ENCODE data around the gene SLCO3A1.

The SLCO3A1 gene

GRCh38 chr15:92109191-92109873, 255.8 kb downstream of the SLCO3A1 start:
- DNase-seq: no peak

- no peak for DNase-seq
Measured at GRCh38 chr15:92111291-92111690, 257.8 kb downstream of the SLCO3A1 start.

GRCh38 chr15:92111751-92112150, 258.2 kb downstream of the SLCO3A1 start:
- no peak for DNase-seq

- DNase-seq: no peak
Measured at GRCh38 chr15:92112180-92112579, 258.7 kb downstream of the SLCO3A1 start.

GRCh38 chr15:92112711-92113110, 259.2 kb downstream of the SLCO3A1 start:
- DNase-seq: no peak

- no peak for DNase-seq
Measured at GRCh38 chr15:92113832-92114231, 260.3 kb downstream of the SLCO3A1 start.

GRCh38 chr15:92115834-92116233, 262.3 kb downstream of the SLCO3A1 start:
- no peak for DNase-seq

- DNase-seq: no peak
Measured at GRCh38 chr15:92116330-92116729, 262.8 kb downstream of the SLCO3A1 start.

- DNase-seq: no peak
Measured at GRCh38 chr15:92117261-92117731, 263.8 kb downstream of the SLCO3A1 start.

- no peak for DNase-seq
Measured at GRCh38 chr15:92118162-92118935, 264.8 kb downstream of the SLCO3A1 start.

GRCh38 chr15:92118936-92119325, 265.4 kb downstream of the SLCO3A1 start:
- no peak for DNase-seq

GRCh38 chr15:92120094-92120795, 266.7 kb downstream of the SLCO3A1 start:
- DNase-seq: no peak

GRCh38 chr15:92121047-92121446, 267.5 kb downstream of the SLCO3A1 start:
- no peak for DNase-seq

GRCh38 chr15:92122259-92122658, 268.8 kb downstream of the SLCO3A1 start:
- DNase-seq: no peak

GRCh38 chr15:92123962-92124656, 270.6 kb downstream of the SLCO3A1 start:
- no peak for DNase-seq

- DNase-seq: no peak
Measured at GRCh38 chr15:92124657-92125010, 271.1 kb downstream of the SLCO3A1 start.

- no peak for DNase-seq
Measured at GRCh38 chr15:92128788-92129187, 275.3 kb downstream of the SLCO3A1 start.

- DNase-seq: no peak
Measured at GRCh38 chr15:92130244-92130643, 276.7 kb downstream of the SLCO3A1 start.

GRCh38 chr15:92130906-92131305, 277.4 kb downstream of the SLCO3A1 start:
- DNase-seq: no peak

GRCh38 chr15:92132982-92133755, 279.7 kb downstream of the SLCO3A1 start:
- DNase-seq: no peak

GRCh38 chr15:92140796-92141195, 287.3 kb downstream of the SLCO3A1 start:
- no peak for DNase-seq

- DNase-seq: no peak
Measured at GRCh38 chr15:92141607-92142006, 288.1 kb downstream of the SLCO3A1 start.

Measured in effector CD4-positive, alpha-beta T cell (primary cell).